ENCODE results near the gene USP53. TPM values are rescaled to one million over a fixed set of nuclear protein-coding genes. Genes with fewer than 3 reads are reported as not detected.

The USP53 gene
- total and polyA plus RNA-seq, 2 of the 13 experiments (the other 11 are each of a cell fraction or from before 2014, with no cell fraction given): 5.3 to 8.1 TPM

- BruUV-seq (replicated peaks): no TSS peak
- Histone ChIP-seq H3K9ac (ENCODE audit: insufficient read depth, low read depth, low read length) (no peak overlapping the region), H3K4me2 (ENCODE audit: low read depth, low read length) (no peak overlapping the region), H3K9me3 (ENCODE audit: low read length) (no peaks in the 10 kb centered on the region), H3K27me3 (ENCODE audit: control insufficient read depth in 1 of 2, insufficient read depth in 2 of 2, low read length in 2 of 2) (no peaks in the 10 kb centered on the region), H3K36me3 (replicated peaks in 1 of 2; ENCODE audit: control insufficient read depth in 1 of 2, insufficient read depth in 2 of 2, low read length in 2 of 2) (peaks cover 7 to 16% of the 10 kb centered on the region in 2 experiments; a peak in 2 of 5 replicates), H2AFZ (ENCODE audit: low read length) (no peak overlapping the region), H3K27ac (ENCODE audit: extremely low read length, insufficient read depth, low read length) (no peak overlapping the region), H3K4me3 (replicated peaks in 1 of 3; ENCODE audit: insufficient read depth in 1 of 3, low read depth in 2 of 3, low read length in 3 of 3) (no peak overlapping the region), H4K20me1 (ENCODE audit: insufficient read depth, low read length) (no peaks in the 10 kb centered on the region), H3K79me2 (ENCODE audit: insufficient read depth, low read length) (no peaks in the 10 kb centered on the region), H3K4me1 (ENCODE audit: insufficient read depth, low read length) (no peaks in the 10 kb centered on the region)
- DNase-seq (ENCODE audit: low spot score) (no peak), FAIRE-seq (no peak), ATAC-seq (no peak)
- no peak for TF ChIP-seq ZNF691 (CRISPR knock-in tag; IDR thresholded peaks at IDR 0.05; ENCODE audit: borderline replicate concordance, low read depth)
- no peak for TF ChIP-seq SMYD3 (CRISPR knock-in tag; IDR thresholded peaks at IDR 0.05)
- TF ChIP-seq RFX5 (IDR thresholded peaks at IDR 0.05; ENCODE audit: low read depth, low read length): no peak
- TF ChIP-seq HOXA5 (CRISPR knock-in tag; IDR thresholded peaks at IDR 0.05): no peak
- TF ChIP-seq IKZF4 (CRISPR knock-in tag; IDR thresholded peaks at IDR 0.05; ENCODE audit: borderline replicate concordance, low read depth, not compliant biosample characterization): no peak
- no peak for TF ChIP-seq MAFF (IDR thresholded peaks at IDR 0.05; ENCODE audit: low read depth, low read length)
- no peak for TF ChIP-seq ZNF883 (CRISPR knock-in tag; IDR thresholded peaks at IDR 0.05; ENCODE audit: not compliant biosample characterization)
- TF ChIP-seq ZC3H13 (CRISPR knock-in tag; IDR thresholded peaks at IDR 0.05): no peak
- TF ChIP-seq NFYC (CRISPR knock-in tag; IDR thresholded peaks at IDR 0.05): no peak
- no peak for TF ChIP-seq ZNF724P (CRISPR knock-in tag; IDR thresholded peaks at IDR 0.05; ENCODE audit: borderline replicate concordance)
- WGBS (ENCODE audit: low lambda C conversion rate): 96% methylated on average over 4 of the region's 4 CpGs
- intact Hi-C loops (cut with micrococcal nuclease; ENCODE audit: unreplicated experiment) (no loop called here), in situ Hi-C loops (cut with HindIII; ENCODE audit: extremely low pct_ligation_motif_present, low pct_unique_long_range_greater_than_20kb) (no loop called here)
- CTCF ChIA-PET (ENCODE audit: low intra/inter-chr PET ratio, low total read pairs): no interaction called here
- POLR2A ChIA-PET: interaction anchor here (1.6 kb wide), 1 partner anchor 25 kb away, joined by 3 read pairs; no protein-coding TSS in a partner anchor
Measured at GRCh38 chr4:119238068-119238722, 25.7 kb downstream of the USP53 start.
